ENCODE data around the gene ADO.
"Not testable (repeated sequence)": the region's sequence is repeated elsewhere in the genome, so short reads cannot be mapped to it uniquely, and the experiment has no call there.

Gene ADO

GRCh38 chr10:62804356-62805230, at the start of gene ADO:
ADO (plus strand) TSS chr10:62804720; CDS start chr10:62805060, 340 bp downstream.
- peak; percentile 90 for DNase-seq (ENCODE audit: low spot score)

- no peak for DNase-seq (ENCODE audit: low spot score)
Measured at GRCh38 chr10:62754963-62755362, 49.6 kb upstream of the ADO start.

- DNase-seq (ENCODE audit: low spot score): no peak
Measured at GRCh38 chr10:62755662-62756653, 48.6 kb upstream of the ADO start.

- DNase-seq (ENCODE audit: low spot score): no peak
Measured at GRCh38 chr10:62759599-62760175, 44.8 kb upstream of the ADO start.

- no peak for DNase-seq (ENCODE audit: low spot score)
Measured at GRCh38 chr10:62760401-62760800, 44.1 kb upstream of the ADO start.

GRCh38 chr10:62761115-62761514, 43.4 kb upstream of the ADO start:
- no peak for DNase-seq (ENCODE audit: low spot score)

- no peak for DNase-seq (ENCODE audit: low spot score)
Measured at GRCh38 chr10:62763155-62763554, 41.4 kb upstream of the ADO start.

- no peak for DNase-seq (ENCODE audit: low spot score)
Measured at GRCh38 chr10:62764011-62764410, 40.5 kb upstream of the ADO start.

GRCh38 chr10:62765726-62766125, 38.8 kb upstream of the ADO start:
- DNase-seq (ENCODE audit: low spot score): no peak

- no peak for DNase-seq (ENCODE audit: low spot score)
Measured at GRCh38 chr10:62766386-62766785, 38.1 kb upstream of the ADO start.

GRCh38 chr10:62769574-62770242, 34.8 kb upstream of the ADO start:
- no peak for DNase-seq (ENCODE audit: low spot score)

- DNase-seq (ENCODE audit: low spot score): no peak
Measured at GRCh38 chr10:62772186-62772974, 32.1 kb upstream of the ADO start.

GRCh38 chr10:62778125-62778524, 26.4 kb upstream of the ADO start:
- DNase-seq (ENCODE audit: low spot score): no peak

GRCh38 chr10:62779487-62780248, 24.9 kb upstream of the ADO start:
- no peak for DNase-seq (ENCODE audit: low spot score)

GRCh38 chr10:62784537-62784936, 20.0 kb upstream of the ADO start:
- not testable (repeated sequence) for DNase-seq (ENCODE audit: low spot score)

- DNase-seq (ENCODE audit: low spot score): not testable (repeated sequence)
Measured at GRCh38 chr10:62788285-62788684, 16.2 kb upstream of the ADO start.

GRCh38 chr10:62788861-62789467, 15.6 kb upstream of the ADO start:
- no peak for DNase-seq (ENCODE audit: low spot score)

GRCh38 chr10:62790019-62790555, 14.4 kb upstream of the ADO start:
- DNase-seq (ENCODE audit: low spot score): no peak

GRCh38 chr10:62790571-62790970, 13.9 kb upstream of the ADO start:
- DNase-seq (ENCODE audit: low spot score): no peak
